ENCODE results near the gene GGCX.

GRCh38 chr2:85547859-85548607, 13.3 kb downstream of the GGCX start:
- TF ChIP-seq CTCF (IDR thresholded peaks at IDR 0.05; ENCODE audit: poor library complexity), result no peak
- no peak for TF ChIP-seq EZH2 (IDR thresholded peaks at IDR 0.05; ENCODE audit: borderline replicate concordance)
- TF ChIP-seq EZH2phosphoT487 (IDR thresholded peaks at IDR 0.05; ENCODE audit: low read depth, severe bottlenecking, unreplicated experiment), result no peak

Measured in hepatocyte (in vitro differentiated cells).